PC-9 (cell line): Measurements from ENCODE around the gene ILKAP. TPM values are rescaled to one million over a fixed set of nuclear protein-coding genes. Genes with fewer than 3 reads are reported as not detected.

ENCODE experiments used
- BruUV-seq: library from RNA; stranded (reverse); fragments of 400-500 nt; replicated peaks from 2 replicates; lab custom pipeline; 2021; lab: Mats Ljungman, UMichigan
- CTCF ChIA-PET: fragments of 300-600 bp; sonication (Branson Sonifier 250); formaldehyde crosslinking; loops from one replicate; lab custom pipeline; 2022; ENCODE audit warnings: antibody characterized with exemption; lab: Charles Lee
- POLR2A ChIA-PET: fragments of 300-600 bp; sonication (Branson Sonifier 250); formaldehyde crosslinking; loops from one replicate; lab custom pipeline; 2022; ENCODE audit warnings: antibody characterized with exemption; ENCODE audit not compliant: unreplicated experiment; lab: Charles Lee
- DNase-seq, 2 experiments: peaks; one replicate each; pipeline versions ENCODE4 v3.0.0 to v3.0.0-alpha.2; 2015 to 2022; ENCODE audit warnings: mixed read lengths in 1 of 2
- H2AFZ ChIP-seq: fragments of 200-600 bp; sonication (generic); 2 replicates; pipeline ENCODE4 v1.8.1; 2017; ENCODE audit warnings: antibody characterized with exemption
- H3F3A ChIP-seq: fragments of 200-600 bp; sonication (generic); 2 replicates; pipeline ENCODE4 v1.8.1; 2017; ENCODE audit warnings: antibody characterized with exemption, mild to moderate bottlenecking, low read depth; ENCODE audit not compliant: insufficient read depth
- H3K27ac ChIP-seq: fragments of 200-600 bp; sonication (generic); 2 replicates; pipeline ENCODE4 v1.6.1; 2016; ENCODE audit warnings: mixed run types
- H3K27me3 ChIP-seq: fragments of 200-600 bp; sonication (generic); 2 replicates; pipeline ENCODE4 v1.6.1; 2016; ENCODE audit warnings: low read depth, mixed run types; ENCODE audit not compliant: insufficient read depth
- H3K36me3 ChIP-seq: fragments of 200-600 bp; sonication (generic); 2 replicates; pipeline ENCODE4 v1.6.1; 2016; ENCODE audit warnings: low read depth, mixed run types
- H3K4me1 ChIP-seq: fragments of 200-600 bp; sonication (generic); replicated peaks from 2 replicates; pipeline ENCODE4 v1.6.1; 2016; ENCODE audit warnings: mixed run types; ENCODE audit not compliant: insufficient read depth
- H3K4me2 ChIP-seq: fragments of 200-600 bp; sonication (generic); 2 replicates; pipeline ENCODE4 v1.6.1; 2017; ENCODE audit warnings: mixed run types
- H3K4me3 ChIP-seq: fragments of 200-600 bp; sonication (generic); 2 replicates; pipeline ENCODE4 v1.6.1; 2016; ENCODE audit warnings: mixed run types
- H3K79me2 ChIP-seq: fragments of 200-600 bp; sonication (generic); 2 replicates; pipeline ENCODE4 v1.6.1; 2017; ENCODE audit warnings: low read depth, mixed run types
- H3K9me2 ChIP-seq: fragments of 200-600 bp; sonication (generic); 2 replicates; pipeline ENCODE4 v1.8.1; 2017; ENCODE audit warnings: mild to moderate bottlenecking; ENCODE audit not compliant: insufficient read depth
- H3K9me3 ChIP-seq: fragments of 200-600 bp; sonication (generic); 2 replicates; pipeline ENCODE4 v1.8.1; 2016; ENCODE audit warnings: low read depth; ENCODE audit not compliant: insufficient read depth
- H4K20me1 ChIP-seq: fragments of 200-600 bp; sonication (generic); 2 replicates; pipeline ENCODE4 v1.8.1; 2017; ENCODE audit not compliant: insufficient read depth
- EZH2 ChIP-seq: fragments of 200-600 bp; sonication (generic); IDR thresholded peaks from 2 replicates; pipeline ENCODE4 v1.8.0; 2017; ENCODE audit warnings: antibody characterized with exemption, low read depth
- intact Hi-C: fragments of 100-400 bp; cut with micrococcal nuclease; formaldehyde crosslinking; loops from one replicate; pipeline ENCODE4 v1.10.0; 2022; ENCODE audit not compliant: unreplicated experiment
- total RNA-seq: library from RNA; stranded (reverse); gene quantifications from 2 replicates; pipeline ENCODE4 v1.2.3, GENCODE V29; 2021
- TF ChIP-seq, protein P1 (sequence below): fragments of 200-600 bp; sonication (generic); conservative IDR thresholded peaks from 2 replicates; pipeline ENCODE4 v1.6.1; 2017; ENCODE audit warnings: mixed run types, antibody characterized with exemption, mild to moderate bottlenecking, moderate library complexity

Gene ILKAP
- total RNA-seq, 1 experiment from 2014 or later = 55.6 TPM

DNA sequence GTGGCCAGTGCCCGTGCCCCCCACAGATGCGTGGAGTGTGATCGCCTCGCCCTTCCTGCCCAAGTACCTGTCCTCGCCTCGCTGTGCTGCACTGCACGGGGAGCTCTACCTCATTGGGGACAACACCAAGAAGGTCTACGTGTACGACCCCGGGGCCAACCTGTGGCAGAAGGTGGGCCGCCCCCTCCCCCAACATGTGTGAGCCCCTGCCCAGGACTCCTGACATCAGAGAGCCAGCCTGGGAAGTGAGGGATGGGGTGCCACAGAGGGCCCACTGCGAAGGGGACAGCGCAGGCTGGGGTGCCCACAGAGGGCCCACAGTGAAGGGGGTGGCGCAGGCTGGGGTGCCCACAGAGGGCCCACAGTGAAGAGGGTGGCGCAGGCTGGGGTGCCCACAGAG lies 54.5 kb downstream of the ILKAP start:
- ChIA-PET CTCF (no interaction called here), POLR2A (no interaction called here)
- H3K36me3 ChIP-seq = no peaks in the 10 kb centered on the region
- no peak for DNase-seq
- no peaks in the 10 kb centered on the region for H3K79me2 ChIP-seq
- peaks cover 13% of the 10 kb centered on the region for H3K4me1 ChIP-seq
- no peak overlapping the region for H3K4me3 ChIP-seq
- no peak overlapping the region for H3K27ac ChIP-seq
- no peaks in the 10 kb centered on the region for H3K9me2 ChIP-seq
- no peaks in the 10 kb centered on the region for H3K27me3 ChIP-seq
- peaks cover 14% of the 10 kb centered on the region for H3F3A ChIP-seq
- TF ChIP-seq, protein P1, sequence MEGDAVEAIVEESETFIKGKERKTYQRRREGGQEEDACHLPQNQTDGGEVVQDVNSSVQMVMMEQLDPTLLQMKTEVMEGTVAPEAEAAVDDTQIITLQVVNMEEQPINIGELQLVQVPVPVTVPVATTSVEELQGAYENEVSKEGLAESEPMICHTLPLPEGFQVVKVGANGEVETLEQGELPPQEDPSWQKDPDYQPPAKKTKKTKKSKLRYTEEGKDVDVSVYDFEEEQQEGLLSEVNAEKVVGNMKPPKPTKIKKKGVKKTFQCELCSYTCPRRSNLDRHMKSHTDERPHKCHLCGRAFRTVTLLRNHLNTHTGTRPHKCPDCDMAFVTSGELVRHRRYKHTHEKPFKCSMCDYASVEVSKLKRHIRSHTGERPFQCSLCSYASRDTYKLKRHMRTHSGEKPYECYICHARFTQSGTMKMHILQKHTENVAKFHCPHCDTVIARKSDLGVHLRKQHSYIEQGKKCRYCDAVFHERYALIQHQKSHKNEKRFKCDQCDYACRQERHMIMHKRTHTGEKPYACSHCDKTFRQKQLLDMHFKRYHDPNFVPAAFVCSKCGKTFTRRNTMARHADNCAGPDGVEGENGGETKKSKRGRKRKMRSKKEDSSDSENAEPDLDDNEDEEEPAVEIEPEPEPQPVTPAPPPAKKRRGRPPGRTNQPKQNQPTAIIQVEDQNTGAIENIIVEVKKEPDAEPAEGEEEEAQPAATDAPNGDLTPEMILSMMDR = no peak
- TF ChIP-seq EZH2 = no peak
- H2AFZ ChIP-seq = no peak overlapping the region
- intact Hi-C loops = loop anchor here (10.0 kb wide), 1 partner anchor 96 kb away; the partner anchor contains the start of gene HES6
- H3K4me2 ChIP-seq = no peak overlapping the region
- no TSS peak for BruUV-seq
- no peaks in the 10 kb centered on the region for H4K20me1 ChIP-seq
- no peaks in the 10 kb centered on the region for H3K9me3 ChIP-seq

DNA sequence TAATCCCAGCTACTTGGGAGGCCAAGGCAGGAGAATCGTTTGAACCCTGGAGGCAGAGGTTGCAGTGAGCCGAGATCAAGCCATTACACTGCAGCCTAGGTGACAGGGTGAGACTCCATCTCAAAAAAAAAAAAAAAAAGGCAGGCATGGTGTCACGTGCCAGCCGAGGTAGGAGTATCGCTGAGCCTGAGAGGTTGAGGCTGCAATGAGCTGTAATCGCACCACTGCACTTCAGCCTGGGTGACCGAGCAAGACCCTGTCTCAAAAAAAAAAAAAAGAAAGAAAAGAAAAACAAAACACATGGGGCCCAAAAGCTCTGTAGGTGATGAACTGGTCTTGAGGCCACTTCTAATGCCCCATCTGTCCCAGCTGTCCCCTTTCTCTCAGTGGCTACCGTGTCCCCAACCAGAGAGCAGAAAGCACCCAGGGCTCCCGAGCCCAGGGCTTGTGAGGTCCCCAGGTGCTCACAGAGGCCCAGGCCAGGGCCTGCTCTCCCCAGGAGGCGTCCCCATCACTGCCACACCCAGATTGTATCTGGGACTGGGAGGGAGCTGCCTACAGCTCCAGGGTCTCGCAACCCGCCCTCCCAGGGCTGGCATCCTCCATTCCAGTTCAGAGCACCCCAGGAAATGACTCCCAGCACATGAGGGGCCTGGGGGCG lies 56.5 kb downstream of the ILKAP start:
- Histone ChIP-seq H3K36me3 (no peaks in the 10 kb centered on the region), H3F3A (peaks cover 14% of the 10 kb centered on the region), H3K27ac (no peak overlapping the region), H3K79me2 (no peaks in the 10 kb centered on the region), H4K20me1 (no peaks in the 10 kb centered on the region), H3K27me3 (no peaks in the 10 kb centered on the region), H3K9me2 (no peaks in the 10 kb centered on the region), H3K4me2 (no peak overlapping the region), H3K4me1 (peaks cover 32% of the 10 kb centered on the region), H2AFZ (no peak overlapping the region), H3K9me3 (no peaks in the 10 kb centered on the region), H3K4me3 (no peak overlapping the region)
- ChIA-PET POLR2A (interaction anchor here (0.7 kb wide), 2 partner anchors 30 to 557 kb away, joined by 3 to 4 read pairs; no protein-coding TSS in a partner anchor), CTCF (interaction anchor here (0.7 kb wide), 2 partner anchors 9 to 178 kb away, joined by 4 to 5 read pairs; no protein-coding TSS in a partner anchor)
- no TSS peak for BruUV-seq
- intact Hi-C loops = loop anchor here (10.0 kb wide), 1 partner anchor 98 kb away; the partner anchor contains the start of gene HES6
- DNase-seq = no peak
- no peak for TF ChIP-seq EZH2
- TF ChIP-seq, protein P1 = no peak

DNA sequence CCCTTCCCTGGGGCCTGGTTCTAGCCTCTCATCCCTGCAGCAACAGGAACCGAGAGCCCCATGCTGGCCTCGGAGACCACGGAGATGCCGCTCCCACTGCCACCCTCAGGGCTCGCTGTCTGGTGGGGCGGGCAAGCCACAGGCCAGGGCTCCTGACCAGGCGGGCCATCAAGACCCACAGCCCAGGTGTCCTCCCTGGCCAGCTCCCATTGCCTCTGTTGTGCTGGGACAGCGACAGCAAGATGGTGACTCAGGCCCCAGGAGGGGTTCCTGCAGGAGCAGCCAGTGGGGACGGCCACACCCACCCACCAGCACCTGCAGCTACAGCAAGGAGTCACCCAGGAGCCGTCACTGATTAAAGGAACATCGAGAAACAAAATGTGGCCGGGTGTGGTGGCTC lies 57.6 kb downstream of the ILKAP start:
- Histone ChIP-seq H3K9me3 (no peaks in the 10 kb centered on the region), H3K4me2 (peak overlapping the region; percentile 48; the same call in 1 of the 2 replicates), H3F3A (peaks cover 21% of the 10 kb centered on the region), H3K4me3 (no peak overlapping the region), H4K20me1 (no peaks in the 10 kb centered on the region), H3K9me2 (no peaks in the 10 kb centered on the region), H2AFZ (no peak overlapping the region), H3K4me1 (peaks cover 44% of the 10 kb centered on the region), H3K27ac (no peak overlapping the region), H3K27me3 (no peaks in the 10 kb centered on the region), H3K79me2 (no peaks in the 10 kb centered on the region), H3K36me3 (no peaks in the 10 kb centered on the region)
- TF ChIP-seq EZH2 = no peak
- TF ChIP-seq, protein P1 = no peak
- DNase-seq = peak; percentile 82 to 90
- ChIA-PET POLR2A (no interaction called here), CTCF (interaction anchor here (0.7 kb wide), 1 partner anchor 13 kb away, joined by 3 read pairs; no protein-coding TSS in a partner anchor)
- intact Hi-C loops = loop anchor here (10.0 kb wide), 1 partner anchor 99 kb away; the partner anchor contains the start of gene HES6
- BruUV-seq = no TSS peak
